Mesenchymal stem cell (in vitro differentiated cells and primary cell): Measurements from ENCODE around the gene SYT14.

ENCODE experiments used
- DNase-seq: peaks from one replicate; pipeline ENCODE4 v3.0.0-alpha.2; 2013
- H2AFZ ChIP-seq: one replicate; pipeline ENCODE4 v1.6.1; 2013; ENCODE audit warnings: low read depth, mild to moderate bottlenecking, control low read depth, inconsistent platforms, low read length, moderate library complexity
- H2AK5ac ChIP-seq: 2 replicates; pipeline ENCODE4 v1.6.1; 2013; ENCODE audit warnings: low read length, moderate library complexity, mild to moderate bottlenecking, inconsistent platforms; ENCODE audit not compliant: severe bottlenecking
- H2BK120ac ChIP-seq: one replicate; pipeline ENCODE4 v1.6.1; 2013; ENCODE audit warnings: low read depth, mild to moderate bottlenecking, inconsistent platforms, low read length, moderate library complexity
- H2BK12ac ChIP-seq, 2 experiments: one replicate each; pipeline ENCODE4 v1.6.1; 2013; ENCODE audit warnings: inconsistent platforms in 2 of 2, low read length in 2 of 2, mild to moderate bottlenecking in 2 of 2, moderate library complexity in 2 of 2, control low read depth in 1 of 2
- H2BK15ac ChIP-seq: one replicate; pipeline ENCODE4 v1.6.1; 2013; ENCODE audit warnings: mild to moderate bottlenecking, low read depth, inconsistent platforms; ENCODE audit not compliant: poor library complexity, severe bottlenecking
- H2BK5ac ChIP-seq: 2 replicates; pipeline ENCODE4 v1.6.1; 2013; ENCODE audit warnings: low read depth, mild to moderate bottlenecking, low read length, control low read depth, inconsistent platforms; ENCODE audit not compliant: poor library complexity, severe bottlenecking
- H3K14ac ChIP-seq, 2 experiments: one replicate each; pipeline ENCODE4 v1.6.1; 2013; ENCODE audit warnings: inconsistent platforms in 2 of 2, low read length in 2 of 2, control low read depth in 1 of 2, mild to moderate bottlenecking in 1 of 2, moderate library complexity in 1 of 2
- H3K18ac ChIP-seq, 2 experiments: one replicate each; pipeline ENCODE4 v1.6.1; 2013; ENCODE audit warnings: inconsistent platforms in 2 of 2, low read length in 2 of 2, control low read depth in 1 of 2, low read depth in 1 of 2, mild to moderate bottlenecking in 1 of 2
- H3K23ac ChIP-seq, 2 experiments: one replicate each; pipeline ENCODE4 v1.6.1; 2013; ENCODE audit warnings: inconsistent platforms in 2 of 2, low read length in 2 of 2, mild to moderate bottlenecking in 2 of 2, moderate library complexity in 2 of 2, control low read depth in 1 of 2
- H3K27ac ChIP-seq: 2 replicates; pipeline ENCODE4 v1.5.1; 2013; ENCODE audit warnings: mild to moderate bottlenecking, moderate library complexity, low read length, control low read depth, inconsistent platforms; ENCODE audit not compliant: poor library complexity, severe bottlenecking
- H3K27me3 ChIP-seq, 2 experiments: 2 replicates each; pipeline versions ENCODE4 v1.6.1 to v1.7.0; 2013; ENCODE audit warnings: low read length in 2 of 2, mild to moderate bottlenecking in 2 of 2, moderate library complexity in 2 of 2, control low read depth in 1 of 2, inconsistent platforms in 1 of 2; ENCODE audit not compliant: control insufficient read depth in 1 of 2, insufficient read depth in 1 of 2
- H3K36me3 ChIP-seq, 2 experiments: 2 replicates each; pipeline versions ENCODE4 v1.6.1 to v1.7.0; 2013; ENCODE audit warnings: low read length in 2 of 2, control low read depth in 1 of 2, inconsistent platforms in 1 of 2, low read depth in 1 of 2, mild to moderate bottlenecking in 1 of 2; ENCODE audit not compliant: insufficient read depth in 2 of 2, control insufficient read depth in 1 of 2
- H3K4ac ChIP-seq, 2 experiments: one replicate each; pipeline ENCODE4 v1.6.1; 2013; ENCODE audit warnings: inconsistent platforms in 2 of 2, low read length in 2 of 2, mild to moderate bottlenecking in 2 of 2, moderate library complexity in 2 of 2, control low read depth in 1 of 2, low read depth in 1 of 2
- H3K4me1 ChIP-seq: 2 replicates; pipeline ENCODE4 v1.6.1; 2013; ENCODE audit warnings: low read depth, low read length, control low read depth; ENCODE audit not compliant: control insufficient read depth, insufficient read depth
- H3K4me2 ChIP-seq: 2 replicates; pipeline ENCODE4 v1.6.1; 2013; ENCODE audit warnings: low read length, mild to moderate bottlenecking, inconsistent platforms; ENCODE audit not compliant: poor library complexity, severe bottlenecking
- H3K4me3 ChIP-seq, 2 experiments: 2 replicates each; pipeline versions ENCODE4 v1.5.1 to v1.7.0; 2013; ENCODE audit warnings: low read length in 2 of 2, mild to moderate bottlenecking in 2 of 2, control low read depth in 1 of 2, low read depth in 1 of 2; ENCODE audit not compliant: insufficient read depth in 1 of 2
- H3K79me1 ChIP-seq: replicated peaks from 2 replicates; pipeline ENCODE4 v1.6.1; 2013; ENCODE audit warnings: mild to moderate bottlenecking, control low read depth, low read length, inconsistent platforms; ENCODE audit not compliant: poor library complexity, severe bottlenecking
- H3K9ac ChIP-seq: 2 replicates; pipeline ENCODE4 v1.7.0; 2013; ENCODE audit warnings: mild to moderate bottlenecking, low read length, moderate library complexity
- H3K9me3 ChIP-seq: 2 replicates; pipeline ENCODE4 v1.7.0; 2013; ENCODE audit warnings: mild to moderate bottlenecking, low read length; ENCODE audit not compliant: control insufficient read depth
- H4K8ac ChIP-seq: one replicate; pipeline ENCODE4 v1.6.1; 2013; ENCODE audit warnings: inconsistent platforms, mild to moderate bottlenecking, low read length, moderate library complexity
- H4K91ac ChIP-seq: one replicate; pipeline ENCODE4 v1.6.1; 2013; ENCODE audit warnings: mild to moderate bottlenecking, low read length, inconsistent platforms
- WGBS: methylation state at CpG from one replicate; pipeline ENCODE4 v1.1.7; 2013; ENCODE audit warnings: mixed read lengths; 5-methylcytosine and 5-hydroxymethylcytosine counted together

The SYT14 gene

DNA sequence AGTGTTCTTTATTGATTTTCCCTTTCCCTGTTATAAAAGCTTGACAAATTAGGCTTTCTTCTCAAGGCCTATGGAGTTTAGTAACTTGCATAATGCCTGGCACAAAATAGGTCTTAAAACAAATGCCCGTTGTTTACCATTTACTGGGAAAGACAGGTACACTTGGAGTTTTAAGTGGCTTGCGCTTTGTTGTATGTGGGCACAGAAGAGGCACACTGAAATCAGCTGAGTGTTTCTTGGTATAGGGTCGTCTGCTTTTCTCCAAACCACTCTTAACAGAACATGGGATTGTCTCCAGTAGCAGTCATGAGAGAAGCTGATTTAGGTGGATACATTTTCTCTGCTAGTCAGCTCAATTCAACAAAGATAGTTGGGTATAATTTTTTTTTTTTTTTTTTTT, 132.5 kb downstream of the SYT14 start:
- H3K18ac ChIP-seq: no peak overlapping the region
- H4K91ac ChIP-seq: no peak overlapping the region
- no peak overlapping the region for H2BK5ac ChIP-seq
- no peak overlapping the region for H2AFZ ChIP-seq
- H2BK15ac ChIP-seq: no peak overlapping the region
- H2BK120ac ChIP-seq: no peak overlapping the region
- no peak overlapping the region for H3K4me2 ChIP-seq
- H3K4me3 ChIP-seq: no peak overlapping the region
- WGBS: 92% methylated on average over 3 of the region's 3 CpGs
- H3K27me3 ChIP-seq: no peaks in the 10 kb centered on the region
- no peak overlapping the region for H3K9ac ChIP-seq
- no peak overlapping the region for H3K27ac ChIP-seq
- no peak overlapping the region for H4K8ac ChIP-seq
- no peak overlapping the region for H2AK5ac ChIP-seq
- H3K23ac ChIP-seq: no peak overlapping the region
- H2BK12ac ChIP-seq: no peak overlapping the region
- H3K14ac ChIP-seq: no peak overlapping the region
- no peak for DNase-seq
- H3K36me3 ChIP-seq: no peaks in the 10 kb centered on the region
- peaks cover 5% of the 10 kb centered on the region for H3K9me3 ChIP-seq
- no peak overlapping the region for H3K4ac ChIP-seq
- H3K4me1 ChIP-seq: no peaks in the 10 kb centered on the region
- H3K79me1 ChIP-seq: no peaks in the 10 kb centered on the region

DNA sequence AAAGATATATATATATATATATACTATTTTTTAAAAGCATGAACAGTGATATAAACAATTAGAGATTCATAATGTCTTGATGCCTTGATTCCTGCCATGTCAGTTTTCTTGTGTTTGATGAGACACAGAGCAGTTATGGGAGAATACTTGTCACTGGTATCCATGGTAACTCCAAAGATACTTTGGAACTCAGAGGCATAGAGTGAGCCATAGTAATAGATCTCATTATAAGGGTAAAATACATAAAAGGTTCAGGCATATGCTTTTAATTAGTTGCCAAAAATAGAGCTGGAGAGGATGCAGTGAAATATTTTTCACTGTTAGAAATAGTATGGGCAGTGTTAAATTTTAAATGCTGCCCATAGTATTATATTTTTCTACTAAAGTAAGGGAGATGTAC, 134.1 kb downstream of the SYT14 start:
- no peak overlapping the region for H3K4me3 ChIP-seq
- H4K8ac ChIP-seq: no peak overlapping the region
- no peaks in the 10 kb centered on the region for H3K4me1 ChIP-seq
- H3K9ac ChIP-seq: peak overlapping the region; percentile 63
- H3K18ac ChIP-seq: no peak overlapping the region
- no peak overlapping the region for H2BK12ac ChIP-seq
- H3K4me2 ChIP-seq: no peak overlapping the region
- H2BK120ac ChIP-seq: no peak overlapping the region
- H3K9me3 ChIP-seq: peaks cover 9% of the 10 kb centered on the region
- no peak overlapping the region for H3K4ac ChIP-seq
- H2AFZ ChIP-seq: no peak overlapping the region
- no peak overlapping the region for H2BK15ac ChIP-seq
- no peak overlapping the region for H4K91ac ChIP-seq
- no peaks in the 10 kb centered on the region for H3K36me3 ChIP-seq
- no peaks in the 10 kb centered on the region for H3K27me3 ChIP-seq
- H2BK5ac ChIP-seq: no peak overlapping the region
- H2AK5ac ChIP-seq: no peak overlapping the region
- no peak overlapping the region for H3K23ac ChIP-seq
- no peak for DNase-seq
- H3K79me1 ChIP-seq: no peaks in the 10 kb centered on the region
- no peak overlapping the region for H3K27ac ChIP-seq
- H3K14ac ChIP-seq: no peak overlapping the region

DNA sequence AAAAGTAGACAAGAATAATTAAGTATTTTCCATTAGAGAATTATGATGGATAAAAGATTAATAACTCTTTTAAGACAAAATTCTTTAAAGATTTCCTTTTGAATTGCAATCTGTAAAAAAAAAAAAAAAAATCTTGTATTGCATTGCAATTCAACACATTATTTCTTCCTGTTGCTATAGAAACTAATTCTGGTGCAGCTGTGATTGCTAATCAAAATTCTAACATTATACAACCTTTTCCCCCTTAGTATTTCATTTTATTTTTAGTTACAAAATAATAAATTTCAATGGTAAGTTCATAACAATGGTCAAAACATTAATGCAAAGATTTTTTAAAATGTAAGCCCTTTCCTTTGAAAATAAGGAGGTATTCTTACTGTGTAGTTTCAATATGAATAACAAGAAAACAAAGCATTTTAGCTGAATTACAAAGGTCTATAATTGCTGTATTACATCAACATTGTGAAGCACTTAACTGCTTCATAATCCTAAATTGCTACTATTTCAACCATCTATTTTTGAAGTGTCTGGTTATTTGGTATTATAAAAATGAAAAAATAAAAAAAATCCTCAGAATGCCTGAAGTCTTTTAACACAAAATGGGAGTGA, 135.0 kb downstream of the SYT14 start:
- H2AK5ac ChIP-seq: no peak overlapping the region
- H3K79me1 ChIP-seq: no peaks in the 10 kb centered on the region
- H3K36me3 ChIP-seq: no peaks in the 10 kb centered on the region
- H2BK5ac ChIP-seq: no peak overlapping the region
- no peak overlapping the region for H4K8ac ChIP-seq
- H2AFZ ChIP-seq: no peak overlapping the region
- H3K4me2 ChIP-seq: no peak overlapping the region
- H3K14ac ChIP-seq: no peak overlapping the region
- DNase-seq: no peak
- no peaks in the 10 kb centered on the region for H3K4me1 ChIP-seq
- H3K23ac ChIP-seq: no peak overlapping the region
- no peak overlapping the region for H3K27ac ChIP-seq
- no peak overlapping the region for H4K91ac ChIP-seq
- no peak overlapping the region for H3K18ac ChIP-seq
- H2BK120ac ChIP-seq: no peak overlapping the region
- H3K9ac ChIP-seq: peak overlapping the region; percentile 63
- no peaks in the 10 kb centered on the region for H3K27me3 ChIP-seq
- no peak overlapping the region for H2BK12ac ChIP-seq
- no peak overlapping the region for H2BK15ac ChIP-seq
- peaks cover 8% of the 10 kb centered on the region for H3K9me3 ChIP-seq
- H3K4me3 ChIP-seq: no peak overlapping the region
- H3K4ac ChIP-seq: no peak overlapping the region

DNA sequence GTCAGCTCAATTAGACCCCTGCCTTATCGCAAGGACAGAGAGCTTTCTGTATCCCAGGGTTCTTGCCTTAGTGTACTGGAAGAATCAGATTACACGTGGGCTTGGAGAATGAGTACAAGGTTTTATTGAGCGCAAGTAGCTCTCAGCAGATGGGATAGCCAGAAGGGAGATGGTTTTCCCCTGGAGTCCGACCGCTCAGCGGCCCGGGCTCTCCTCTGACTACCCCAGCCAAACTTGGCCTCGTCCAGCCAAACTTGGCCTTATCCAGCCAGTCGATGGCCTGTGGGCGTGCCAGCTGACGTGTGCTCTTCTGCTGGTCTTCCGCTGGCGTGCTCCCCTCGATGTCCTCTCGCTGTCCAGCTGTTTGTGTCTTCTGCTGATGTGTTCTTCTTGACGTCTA, 136.9 kb downstream of the SYT14 start:
- Histone ChIP-seq H3K9ac (no peak overlapping the region), H3K4me1 (no peaks in the 10 kb centered on the region), H4K91ac (no peak overlapping the region), H3K79me1 (no peaks in the 10 kb centered on the region), H2BK5ac (no peak overlapping the region), H3K4ac (no peak overlapping the region), H2BK15ac (no peak overlapping the region), H2BK12ac (no peak overlapping the region), H2AFZ (no peak overlapping the region), H3K14ac (no peak overlapping the region), H2BK120ac (no peak overlapping the region), H3K27ac (no peak overlapping the region), H3K27me3 (no peaks in the 10 kb centered on the region), H4K8ac (no peak overlapping the region), H3K4me3 (no peak overlapping the region), H2AK5ac (no peak overlapping the region), H3K4me2 (no peak overlapping the region), H3K36me3 (no peaks in the 10 kb centered on the region), H3K18ac (no peak overlapping the region), H3K9me3 (peaks cover 4% of the 10 kb centered on the region), H3K23ac (no peak overlapping the region)
- DNase-seq: no peak
- WGBS: 90% methylated on average over 15 of the region's 16 CpGs
